HG02798 (cell line): Measurements from ENCODE around the gene RUSF1.
"Not testable (repeated sequence)": the region's sequence is repeated elsewhere in the genome, so short reads cannot be mapped to it uniquely, and the experiment has no call there.

Experiments used
- ATAC-seq: cut with Tn5 transposase; IDR thresholded peaks from one replicate; pipeline ENCODE4 v1.9.1; 2021; ENCODE audit warnings: mild to moderate bottlenecking; ENCODE audit not compliant: unreplicated experiment, poor library complexity

The RUSF1 gene

DNA sequence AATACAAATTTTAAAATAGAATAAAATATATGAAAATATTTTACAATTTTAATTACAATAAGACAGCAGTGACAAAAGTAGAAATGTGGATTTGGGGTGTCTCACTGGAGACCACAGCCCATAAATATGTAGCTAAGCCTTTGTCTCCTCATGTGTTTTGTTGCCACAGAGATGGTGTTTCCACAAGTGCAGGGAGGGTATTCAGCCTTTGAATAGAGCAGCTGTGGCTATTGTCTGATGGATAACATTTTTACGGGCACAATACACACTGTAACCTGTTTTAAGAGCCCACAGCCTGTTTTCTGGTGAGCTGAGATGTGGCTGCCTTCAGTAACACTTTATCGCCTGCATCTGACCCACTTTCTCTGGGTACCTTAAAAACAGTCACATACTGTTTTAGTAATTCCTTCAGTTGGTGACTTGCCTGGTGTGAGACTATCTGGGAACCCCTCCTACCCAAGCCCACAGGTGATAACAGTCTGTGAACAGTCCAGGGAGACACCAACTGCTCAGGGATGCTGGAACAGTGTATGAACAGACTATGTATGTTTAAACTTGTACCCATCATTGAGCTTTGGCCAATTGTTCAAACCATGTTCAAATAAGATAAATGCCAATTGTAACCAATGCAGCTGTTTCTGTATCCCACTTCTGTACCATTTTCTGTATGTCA lies 11.7 kb upstream of the RUSF1 start:
- no peak for ATAC-seq

DNA sequence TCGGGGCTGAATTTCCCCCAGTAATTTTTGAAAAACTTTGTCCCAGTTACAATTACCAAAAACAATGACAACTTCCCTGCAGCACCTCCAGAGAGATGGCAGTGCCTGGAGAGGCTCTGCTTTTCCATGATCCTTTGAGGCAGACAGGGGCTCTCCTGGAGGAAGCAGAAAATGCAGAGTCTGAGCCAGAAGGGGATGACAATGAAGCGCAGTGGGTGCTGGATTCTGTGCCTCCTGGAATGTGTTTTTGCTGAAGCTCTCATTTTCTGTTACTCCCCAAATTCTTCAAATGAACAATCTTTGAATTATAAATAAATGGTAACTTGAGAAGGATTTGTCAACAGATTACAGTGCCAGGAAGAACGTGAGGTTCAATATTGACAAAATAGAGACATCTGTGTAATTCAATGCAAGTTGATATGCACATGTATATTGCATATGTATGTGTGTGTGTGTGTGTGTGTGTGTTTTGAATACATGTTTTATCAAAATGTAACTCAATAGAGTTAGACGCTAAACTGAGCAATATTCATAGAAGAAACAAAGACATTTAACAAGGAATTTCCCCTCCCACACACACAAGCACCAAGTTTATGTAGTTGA lies 9.7 kb upstream of the RUSF1 start:
- ATAC-seq, result no peak

DNA sequence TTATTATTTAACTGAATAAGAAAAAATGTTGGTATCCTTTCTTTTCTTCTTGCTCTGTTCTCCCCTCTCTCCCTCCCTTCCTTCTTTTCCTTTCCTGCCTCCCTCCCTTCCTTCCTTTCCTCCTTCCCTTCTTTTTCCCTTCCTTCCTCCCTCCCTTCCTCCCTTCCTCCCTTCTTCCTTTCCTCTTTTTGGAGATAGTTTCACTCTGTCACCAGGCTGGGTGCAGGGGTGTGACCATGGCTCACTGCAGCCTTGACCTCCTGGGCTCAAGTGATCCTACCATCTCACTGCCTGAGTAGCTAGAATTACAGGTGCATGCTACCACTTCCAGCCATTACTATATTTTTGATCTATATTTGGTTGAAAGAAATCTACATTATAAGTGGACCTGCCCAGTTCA lies 5.7 kb upstream of the RUSF1 start:
- no peak for ATAC-seq

DNA sequence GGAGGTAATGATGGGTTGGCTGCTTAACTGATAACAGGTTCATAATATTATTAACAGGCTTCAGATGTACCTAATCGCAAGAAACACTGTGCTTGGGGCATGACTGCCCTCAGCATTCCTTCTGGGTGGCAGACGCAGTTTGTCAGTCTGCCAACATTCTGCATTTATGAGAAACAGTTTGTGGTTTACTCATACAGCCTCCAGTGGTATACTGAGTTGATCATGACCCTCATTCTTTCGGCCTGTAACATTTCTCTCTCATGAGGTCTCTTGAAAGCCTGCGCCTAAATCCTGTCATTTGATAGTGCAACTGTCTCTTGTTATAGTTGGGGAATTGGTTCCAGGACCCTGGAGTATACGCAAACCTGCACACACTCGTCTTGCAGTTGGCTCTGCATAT lies 4.9 kb upstream of the RUSF1 start:
- ATAC-seq, result no peak

DNA sequence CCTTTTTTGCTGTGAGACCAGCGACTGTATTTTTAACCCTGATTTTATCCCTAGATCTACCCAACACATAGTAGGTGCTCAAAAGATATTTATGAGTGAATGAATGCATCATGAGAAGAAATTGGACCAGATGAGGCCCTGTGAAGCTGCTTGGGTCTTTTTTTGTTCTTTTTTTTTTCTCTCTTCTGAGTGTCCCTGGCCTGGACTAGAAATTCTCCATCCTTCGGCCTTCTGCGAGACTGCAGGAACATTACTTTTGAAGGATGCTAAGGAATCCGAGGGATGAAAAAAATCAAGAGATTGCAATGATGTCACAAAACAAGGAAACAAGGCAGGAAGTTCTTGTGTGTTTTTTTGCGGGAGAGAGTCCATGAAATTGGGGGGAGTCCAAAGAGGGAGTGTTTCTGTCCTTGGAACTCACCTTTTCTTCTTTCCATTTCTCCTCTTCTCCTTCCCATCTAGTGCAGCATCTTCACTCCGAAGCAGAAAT lies 560 bp upstream of the RUSF1 start:
- no peak for ATAC-seq

DNA sequence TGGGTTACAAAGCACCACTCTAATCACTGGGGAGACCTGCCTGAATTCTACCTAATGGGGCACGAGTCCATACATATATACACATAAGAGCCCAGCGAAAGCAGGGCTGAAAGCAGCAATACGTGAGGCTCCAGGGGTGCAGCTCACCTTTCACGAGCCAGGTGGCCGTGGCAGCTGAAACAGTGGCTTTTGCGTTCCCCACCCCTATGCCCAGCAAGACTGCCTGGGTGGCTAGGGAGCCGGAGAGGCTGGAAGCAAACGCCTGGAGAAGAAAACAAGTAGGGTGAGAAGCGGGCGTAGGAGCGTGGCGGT lies 618 bp downstream of the RUSF1 start:
- no peak for ATAC-seq

DNA sequence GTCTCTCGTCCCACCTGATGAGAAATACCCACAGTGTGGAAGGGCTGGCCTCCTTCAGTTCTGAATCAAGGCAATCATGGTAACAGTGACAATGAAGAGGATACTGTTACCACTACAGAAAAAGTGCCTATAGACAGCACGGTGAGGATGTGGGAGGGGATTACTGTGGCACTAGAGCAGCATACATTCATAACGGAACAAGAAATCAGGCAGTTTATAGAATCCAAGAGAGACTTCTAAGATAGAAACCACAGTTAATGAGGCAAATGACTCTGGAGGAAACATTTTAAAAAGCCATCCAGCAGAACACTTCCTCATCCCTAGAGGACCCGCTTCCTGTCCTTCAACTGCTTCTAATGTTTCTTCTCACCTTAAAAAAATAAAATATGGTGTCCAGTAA lies 2.7 kb downstream of the RUSF1 start:
- no peak for ATAC-seq

DNA sequence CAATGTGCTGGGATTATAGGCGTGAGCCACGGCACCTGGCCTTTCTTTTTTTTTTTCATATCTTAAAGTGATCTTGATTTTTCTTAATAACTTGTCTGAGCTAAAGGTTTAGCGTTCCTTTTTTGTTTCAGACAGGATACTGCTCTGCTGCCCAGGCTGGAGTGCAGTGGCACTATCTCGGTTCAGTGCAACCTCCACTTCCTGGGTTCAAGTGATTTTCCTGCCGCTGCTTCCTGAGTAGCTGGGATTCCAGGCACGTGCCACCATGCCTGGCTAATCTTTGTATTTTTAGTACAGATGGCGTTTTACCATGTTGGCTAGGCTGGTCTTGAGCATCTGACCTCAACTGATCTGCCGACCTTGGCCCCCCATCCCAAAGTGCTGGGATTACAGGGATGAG lies 4.0 kb downstream of the RUSF1 start:
- ATAC-seq, result no peak

DNA sequence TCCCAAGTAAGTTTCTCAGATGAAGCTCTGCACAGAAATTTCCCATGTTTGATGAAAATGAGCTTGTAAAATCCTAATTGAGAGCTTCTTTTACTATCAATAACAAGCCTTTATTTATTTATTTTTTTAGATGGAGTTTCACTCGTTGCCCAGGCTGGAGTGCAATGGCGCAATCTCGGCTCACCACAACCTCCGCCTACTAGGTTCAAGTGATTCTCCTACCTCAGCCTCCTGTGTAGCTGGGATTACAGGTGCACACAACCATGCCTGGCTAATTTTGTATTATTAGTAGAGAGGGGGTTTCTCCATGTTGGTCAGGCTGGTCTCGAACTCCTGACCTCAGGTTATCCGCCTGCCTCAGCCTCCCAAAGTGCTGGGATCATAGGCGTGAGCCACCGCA lies 4.6 kb downstream of the RUSF1 start:
- not testable (repeated sequence) for ATAC-seq

DNA sequence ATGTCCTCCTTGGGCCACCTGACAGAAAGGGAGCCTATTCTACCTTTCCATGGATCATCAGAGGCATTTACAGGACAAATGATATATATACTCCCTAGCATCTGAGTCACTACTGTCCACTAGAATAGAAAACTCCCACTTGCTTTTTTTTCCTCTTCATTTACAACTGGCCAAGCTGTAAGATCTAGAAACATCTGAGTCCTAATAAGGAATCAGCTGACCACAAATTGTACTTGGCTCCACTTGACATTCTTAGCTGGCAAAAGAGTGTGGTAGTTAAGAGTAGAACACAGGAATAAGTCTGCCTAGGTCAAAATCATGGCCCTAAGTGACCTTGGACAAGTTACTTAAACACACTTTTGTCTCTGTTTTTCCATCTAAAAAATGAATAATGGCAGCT lies 5.2 kb downstream of the RUSF1 start:
- no peak for ATAC-seq

DNA sequence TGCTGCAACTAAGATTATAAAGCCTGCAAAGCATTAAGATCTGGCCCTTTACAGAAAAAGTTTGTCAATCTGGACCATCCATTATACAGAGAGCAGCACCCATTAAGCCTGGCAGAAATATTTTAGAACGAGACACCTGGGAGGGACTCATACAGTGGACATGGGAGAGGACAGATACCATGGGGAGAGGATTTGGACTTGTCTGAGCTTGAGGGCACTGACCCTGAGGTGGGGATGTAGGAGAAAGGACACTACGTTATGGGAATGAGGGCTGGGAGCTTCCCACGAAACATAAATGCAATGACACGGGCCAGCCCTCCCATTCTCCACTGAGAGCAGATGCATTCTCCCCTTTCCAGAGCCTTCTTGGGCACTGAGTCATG lies 6.2 kb downstream of the RUSF1 start:
- ATAC-seq, result no peak

DNA sequence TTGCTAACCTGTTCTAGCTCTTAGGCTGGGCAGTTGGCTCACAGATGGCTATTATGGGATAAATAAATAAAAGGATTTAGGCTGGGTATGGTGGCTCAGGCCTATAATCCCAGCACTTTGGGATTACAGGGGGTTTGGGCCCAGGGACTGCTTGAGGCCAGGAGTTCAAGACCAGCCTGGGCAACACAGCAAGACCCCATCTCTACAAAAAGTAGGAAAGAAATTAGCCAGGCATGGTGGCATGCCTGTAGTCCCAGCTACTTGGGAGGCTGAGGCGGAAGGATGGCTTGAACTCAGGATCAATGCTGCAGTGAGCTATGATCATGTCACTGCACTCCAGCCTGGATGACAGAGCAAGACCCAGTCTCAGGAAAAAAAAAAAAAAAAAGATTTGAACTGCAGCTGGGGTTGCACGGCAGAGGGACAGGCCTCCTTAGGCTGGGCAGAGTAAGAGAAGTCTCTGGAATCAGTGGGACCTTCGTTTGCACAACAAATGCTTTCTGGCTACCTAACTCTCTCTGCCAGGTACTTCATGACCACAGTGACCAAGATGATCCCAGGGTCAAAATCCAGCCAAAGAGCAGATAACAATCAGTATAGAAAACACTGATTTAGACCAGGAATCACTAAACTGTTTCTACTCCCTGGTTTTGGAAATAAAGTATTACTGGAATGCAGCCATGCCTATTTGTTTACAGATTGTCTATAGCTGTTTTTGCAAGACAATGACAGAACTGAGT lies 6.8 kb downstream of the RUSF1 start:
- no peak for ATAC-seq

DNA sequence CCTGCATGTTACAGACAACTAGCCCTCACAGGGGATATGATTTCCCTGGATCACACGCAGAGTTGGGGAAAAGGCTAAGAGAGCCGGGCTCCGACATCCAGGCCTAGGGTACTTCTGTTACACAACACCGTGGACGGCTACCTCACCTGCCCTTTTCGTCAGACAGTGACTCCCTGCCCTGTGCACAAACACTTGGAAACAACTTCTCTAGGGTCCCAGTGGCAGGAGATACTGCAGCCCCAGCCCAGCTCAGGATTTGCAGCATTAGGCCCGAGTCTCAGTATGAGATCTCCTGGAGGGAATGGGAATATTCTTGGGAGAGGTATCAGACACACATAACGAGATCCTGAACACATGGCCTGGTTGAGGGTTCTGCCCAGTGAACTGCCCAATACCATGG lies 8.3 kb downstream of the RUSF1 start:
- no peak for ATAC-seq

DNA sequence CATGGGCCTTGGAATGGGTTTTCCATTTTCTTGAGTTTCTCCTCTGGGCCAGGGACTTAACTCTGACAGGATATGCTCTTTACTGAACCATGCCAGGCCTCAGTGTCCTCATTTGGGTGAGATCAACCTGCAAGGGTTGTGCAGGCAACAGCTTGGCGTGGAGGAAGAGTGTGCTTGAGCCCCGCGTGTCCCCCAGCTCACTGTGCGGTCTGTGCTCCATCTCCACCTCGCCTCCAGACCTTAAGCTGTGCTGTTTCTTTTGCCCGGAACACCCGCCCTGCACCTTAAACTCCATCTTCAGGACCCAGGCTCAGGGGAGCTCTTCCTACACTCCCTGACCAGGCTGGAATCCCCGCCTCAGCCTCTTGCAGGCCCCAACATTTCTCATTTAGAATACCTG lies 9.7 kb downstream of the RUSF1 start:
- no peak for ATAC-seq

DNA sequence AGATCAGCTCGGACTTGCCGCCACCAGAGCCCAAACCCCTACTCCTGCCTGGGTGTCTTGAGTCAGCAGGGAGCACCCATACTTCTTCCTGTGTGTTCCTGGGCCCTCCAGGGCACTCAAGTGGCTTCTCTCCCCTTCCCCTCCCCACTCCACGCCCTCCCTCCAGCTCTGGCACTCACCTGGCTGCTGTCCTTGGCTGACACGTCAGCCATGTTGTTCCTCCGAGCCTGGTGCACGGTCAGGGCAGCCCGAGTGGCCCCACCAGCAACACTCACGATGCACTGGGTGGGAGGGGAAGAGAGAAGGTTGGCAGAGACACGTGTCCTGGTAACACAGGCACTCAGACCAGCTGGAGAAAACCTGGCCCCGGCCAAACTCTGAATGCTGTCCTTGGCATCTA lies 11.5 kb downstream of the RUSF1 start:
- ATAC-seq, result no peak

DNA sequence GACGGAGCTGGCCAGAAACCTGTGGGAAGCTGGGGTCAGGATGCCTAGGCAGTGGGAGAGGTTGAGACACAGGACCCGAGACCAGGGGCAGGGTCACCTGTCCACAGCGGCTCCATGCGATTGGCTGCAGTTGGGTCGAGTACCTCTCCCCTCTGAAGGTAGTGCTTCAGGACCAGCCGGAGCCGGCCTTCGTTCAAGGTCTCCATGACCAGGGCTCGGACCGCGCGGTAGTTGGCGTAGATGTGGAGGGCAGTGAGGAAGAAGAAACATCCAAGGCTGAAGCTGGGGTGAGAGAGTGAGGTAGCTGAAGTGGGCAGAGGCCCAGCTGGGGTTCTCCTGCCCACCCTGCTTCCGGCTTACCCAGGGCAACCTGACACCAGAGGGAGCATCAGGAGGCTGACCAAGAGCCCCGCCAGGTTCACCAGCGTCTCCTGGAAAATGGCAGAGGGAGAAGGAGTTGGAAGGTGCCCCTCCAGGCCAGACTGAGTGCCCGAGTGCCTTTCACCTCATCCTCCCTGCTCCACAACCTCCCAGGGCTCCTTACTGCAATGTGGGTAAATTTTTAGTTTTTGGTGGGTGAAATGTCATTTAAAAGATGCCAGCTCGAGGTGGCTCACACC lies 14.6 kb downstream of the RUSF1 start:
- ATAC-seq, result no peak

DNA sequence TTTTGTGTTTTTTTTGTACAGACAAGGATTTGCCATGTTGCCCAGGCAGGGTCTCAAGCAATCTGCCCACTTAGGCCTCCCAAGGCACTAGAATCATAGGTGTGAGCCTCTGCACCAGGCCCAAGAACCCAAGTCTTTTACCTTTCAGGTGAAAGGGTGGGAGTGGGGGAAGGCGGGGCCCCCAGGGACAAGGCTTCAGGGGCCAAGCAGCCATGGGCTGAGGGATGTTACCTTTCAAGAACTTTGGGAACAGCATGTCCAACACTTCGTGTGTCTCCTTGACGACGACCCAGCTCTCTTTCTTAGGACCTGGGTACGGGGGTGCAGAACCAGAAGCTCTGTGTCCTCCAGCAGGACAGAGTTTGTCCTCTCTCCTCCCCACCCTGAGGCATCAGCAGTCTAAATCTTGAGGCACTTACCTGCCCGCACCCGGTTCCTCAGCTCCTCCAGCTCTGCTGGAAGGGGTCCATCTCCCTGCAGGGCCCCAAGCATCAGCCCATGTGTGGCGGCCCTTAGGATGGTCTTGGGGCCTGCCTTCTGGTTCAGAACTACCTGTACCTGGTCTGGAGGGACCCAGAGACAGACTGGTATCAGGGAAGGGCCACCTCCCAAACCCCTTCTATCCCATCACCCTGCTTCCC lies 16.3 kb downstream of the RUSF1 start:
- no peak for ATAC-seq

DNA sequence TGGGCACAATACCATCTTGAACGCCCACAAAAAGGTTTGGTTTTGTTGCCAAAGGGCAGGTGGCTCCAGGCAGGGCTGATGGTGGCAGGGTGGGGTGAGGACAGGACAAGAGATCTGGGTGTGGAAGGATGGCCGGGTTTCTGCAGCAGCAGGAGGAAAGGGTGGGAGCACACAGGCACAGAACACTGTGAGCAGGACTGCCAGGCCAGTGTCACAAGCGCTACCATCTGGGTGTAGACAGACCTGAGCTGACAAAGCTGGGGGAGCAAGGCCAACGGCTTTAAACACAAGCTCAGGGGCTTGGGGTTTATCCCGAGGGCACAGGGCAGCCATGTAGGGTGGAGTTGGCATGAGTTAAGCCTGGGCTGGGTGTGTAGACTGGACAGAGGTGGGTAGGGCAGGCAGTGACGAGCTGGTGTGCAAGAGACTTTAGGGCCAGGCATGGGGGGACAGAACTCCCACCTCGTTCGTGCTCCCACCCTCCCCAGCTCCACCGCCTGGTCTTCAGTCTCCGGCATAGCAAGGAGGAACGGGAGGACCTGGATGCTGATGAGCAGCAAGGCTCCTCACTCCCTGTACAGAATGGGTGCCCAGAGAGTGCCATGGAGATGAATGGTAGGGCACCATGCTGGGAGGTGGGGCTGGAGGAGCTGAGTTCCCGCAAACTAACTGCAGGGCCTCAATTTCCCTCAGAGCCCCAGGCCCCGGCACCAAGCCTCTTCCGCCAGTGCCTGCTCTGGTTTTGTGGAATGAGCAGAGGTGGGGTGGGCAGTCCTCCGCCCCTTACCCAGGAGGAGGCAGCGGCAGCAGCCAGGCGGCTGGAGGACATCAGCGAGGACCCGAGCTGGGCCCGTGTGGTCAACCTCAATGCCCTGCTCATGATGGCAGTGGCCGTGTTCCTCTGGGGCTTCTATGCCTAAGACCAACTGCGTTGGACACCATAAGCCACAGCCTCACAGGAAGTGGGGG lies 18.3 kb downstream of the RUSF1 start:
- ATAC-seq, result no peak

DNA sequence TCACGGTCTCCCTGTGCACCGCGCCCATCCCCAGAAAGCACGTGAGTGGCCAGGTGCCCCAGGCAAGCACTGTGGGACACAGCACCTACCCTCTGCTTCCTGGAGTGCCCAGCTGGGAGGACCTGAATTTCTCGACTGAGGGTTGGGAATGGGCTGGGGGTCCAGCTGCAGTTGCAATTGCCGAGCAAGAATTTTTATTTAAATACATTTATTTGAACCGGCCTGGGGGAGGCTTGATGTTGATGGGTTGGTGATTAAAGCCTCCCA lies 19.0 kb downstream of the RUSF1 start:
- no peak for ATAC-seq
